ENCODE data around the gene ABCC5.

Gene ABCC5

DNA sequence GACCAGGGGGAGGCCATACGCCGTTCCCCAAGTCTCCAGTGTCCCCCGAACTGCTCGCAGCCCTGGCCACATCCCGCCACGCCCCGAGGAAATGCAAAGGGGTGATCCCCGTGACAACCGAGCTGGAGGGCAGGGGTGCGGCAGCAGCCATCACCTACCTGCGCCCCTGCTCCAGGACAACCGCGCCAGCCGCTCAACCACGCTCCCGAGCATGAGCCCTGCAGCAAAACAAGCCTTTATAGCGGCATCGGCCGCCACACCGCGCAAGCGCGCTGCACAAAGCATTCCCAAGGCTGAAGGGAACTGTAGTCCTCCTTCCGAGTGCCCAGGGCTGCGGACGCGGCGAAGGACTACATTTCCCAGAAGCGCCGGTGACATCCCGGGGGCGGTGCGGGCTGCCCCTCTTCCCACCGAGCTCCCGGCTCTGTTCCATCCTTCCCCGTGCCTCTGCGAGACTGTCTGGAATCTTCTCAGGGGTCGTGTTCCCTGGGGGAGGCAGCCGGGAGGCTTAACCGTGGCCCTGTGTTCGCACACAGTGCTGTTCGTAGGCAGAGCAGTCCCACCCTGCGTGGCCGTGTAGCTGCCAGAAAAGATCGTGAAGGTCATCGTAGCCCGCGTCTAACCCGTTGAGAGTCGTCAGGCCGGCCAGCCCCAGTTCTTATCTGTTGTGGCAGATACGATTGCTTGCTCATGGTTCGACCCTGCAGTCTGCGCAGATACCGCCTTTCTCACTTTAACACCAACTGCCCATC lies at the start of gene ABCC5:
ABCC5 (minus strand) TSS at position 213 of the 752 bp plus-strand sequence. CDS start 3,492 bp downstream, outside the sequence.
- DNase-seq (ENCODE audit: low spot score), result peak; percentile 95
- no peak for TF ChIP-seq CTCF (IDR thresholded peaks at IDR 0.05; ENCODE audit: extremely low read depth, missing control alignments)

GRCh38 chr3:184066211-184066610 lies 48.5 kb upstream of the ABCC5 start:
- no peak for DNase-seq (ENCODE audit: low spot score)
- no peak for TF ChIP-seq CTCF (IDR thresholded peaks at IDR 0.05; ENCODE audit: extremely low read depth, missing control alignments)

DNA sequence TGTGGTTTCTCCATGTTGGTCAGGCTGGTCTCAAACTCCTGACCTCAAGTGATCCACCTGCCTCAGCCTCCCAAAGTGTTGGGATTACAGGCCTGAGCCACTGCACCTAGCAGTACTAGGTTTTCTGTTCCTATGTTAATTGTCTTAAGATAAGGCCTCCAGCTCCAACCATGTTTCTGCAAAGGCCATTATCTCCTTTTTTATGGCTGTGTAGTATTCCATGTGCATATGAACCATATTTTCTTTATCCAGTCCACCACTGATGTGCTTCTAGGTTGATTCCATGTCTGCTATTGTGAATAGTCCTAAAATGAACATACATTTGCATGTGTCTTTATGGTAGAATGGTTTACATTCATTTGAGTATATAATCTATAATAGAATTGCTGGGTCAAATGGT lies 45.0 kb upstream of the ABCC5 start:
- DNase-seq (ENCODE audit: low spot score), result no peak
- TF ChIP-seq CTCF (IDR thresholded peaks at IDR 0.05; ENCODE audit: extremely low read depth, missing control alignments), result no peak

- no peak for TF ChIP-seq CTCF (IDR thresholded peaks at IDR 0.05; ENCODE audit: extremely low read depth, missing control alignments)
- DNase-seq (ENCODE audit: low spot score), result no peak
Observed at GRCh38 chr3:184059424-184059823, 41.7 kb upstream of the ABCC5 start.

DNA sequence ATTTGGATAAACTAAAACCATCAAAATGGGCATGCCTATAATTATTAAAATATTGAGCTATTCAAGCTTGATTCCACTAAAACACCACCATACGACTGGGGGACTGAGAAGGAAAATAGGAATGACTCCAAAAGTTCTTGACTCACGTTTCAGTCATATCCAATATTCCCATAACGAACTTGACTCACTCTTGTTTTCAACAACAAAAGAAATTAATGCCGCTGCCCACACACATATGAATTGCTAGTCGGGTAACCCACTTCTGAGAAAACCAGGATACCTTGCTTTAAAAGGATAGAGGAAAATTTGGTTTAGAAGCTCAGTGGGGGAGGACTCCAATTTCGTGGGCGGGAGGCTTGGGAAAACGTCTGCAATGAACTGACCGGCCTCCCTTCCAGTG lies 40.3 kb upstream of the ABCC5 start:
- TF ChIP-seq CTCF (IDR thresholded peaks at IDR 0.05; ENCODE audit: extremely low read depth, missing control alignments), result no peak
- DNase-seq (ENCODE audit: low spot score), result no peak

- DNase-seq (ENCODE audit: low spot score), result no peak
- no peak for TF ChIP-seq CTCF (IDR thresholded peaks at IDR 0.05; ENCODE audit: extremely low read depth, missing control alignments)
Observed at GRCh38 chr3:184052767-184053166, 35.1 kb upstream of the ABCC5 start, which contains the start of gene HTR3C. TSS of gene HTR3C (plus strand) at chr3:184053047. CDS start at chr3:184053081, 34 bp downstream.

GRCh38 chr3:184050217-184050847 lies 32.6 kb upstream of the ABCC5 start:
- no peak for TF ChIP-seq CTCF (IDR thresholded peaks at IDR 0.05; ENCODE audit: extremely low read depth, missing control alignments)
- no peak for DNase-seq (ENCODE audit: low spot score)

Data from GM20000 (cell line).